ENCODE measurements around the gene CCR7. TPM values are rescaled to one million over a fixed set of nuclear protein-coding genes. Genes with fewer than 3 reads are reported as not detected.

Gene CCR7
- total RNA-seq, 1 experiment from 2014 or later: not detected

DNA sequence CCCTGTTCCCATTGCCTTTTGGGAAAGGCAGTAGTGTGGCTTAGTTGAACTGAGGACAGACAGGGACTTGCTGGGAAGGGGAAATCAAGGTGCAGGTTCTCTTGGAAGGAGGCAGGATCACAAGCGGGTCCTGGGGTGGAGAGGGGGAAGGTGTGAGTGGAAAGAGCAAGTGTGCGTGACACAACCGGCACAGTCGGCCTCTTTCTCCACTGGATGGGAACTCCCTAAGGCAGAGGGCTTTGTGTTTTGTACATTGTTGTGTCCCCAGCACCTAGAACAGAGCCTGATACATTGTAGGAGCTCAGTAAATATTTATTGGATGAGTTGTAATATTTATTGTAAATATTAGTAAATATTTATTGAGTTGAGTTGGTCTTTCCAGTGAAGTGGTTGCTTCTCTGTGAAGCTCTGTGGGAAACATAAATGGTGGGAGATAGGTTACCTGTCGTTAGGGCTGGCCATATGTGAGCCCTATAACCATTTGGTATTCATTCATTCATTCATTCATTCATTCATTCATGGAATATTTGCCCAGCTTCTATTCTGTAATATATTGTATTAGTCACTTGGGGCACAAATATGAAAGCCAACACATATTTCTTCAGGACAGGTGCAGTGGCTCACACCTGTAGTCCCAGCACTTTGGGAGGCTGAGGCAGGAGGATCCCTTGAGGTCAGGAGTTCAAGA is 48.3 kb upstream of the CCR7 start:
- no peaks in the 10 kb centered on the region for H3K36me3 Mint-ChIP-seq (ENCODE audit: insufficient read depth, unreplicated experiment)
- peaks cover 20% of the 10 kb centered on the region for H3K4me1 Mint-ChIP-seq (ENCODE audit: low read depth, unreplicated experiment)
- H3K27ac Mint-ChIP-seq (ENCODE audit: unreplicated experiment): peak overlapping the region; percentile 23
- no peak for DNase-seq
- no peaks in the 10 kb centered on the region for H3K36me3 ChIP-seq (ENCODE audit: control insufficient read depth, insufficient read depth, low read length)
- ChIA-PET CTCF (interaction anchor here (0.6 kb wide), 1 partner anchor 226 kb away, joined by 3 read pairs; no protein-coding TSS in a partner anchor), POLR2A (no interaction called here)
- H3K4me3 Mint-ChIP-seq (ENCODE audit: unreplicated experiment): no peak overlapping the region
- no peaks in the 10 kb centered on the region for H3K27me3 ChIP-seq (replicated peaks; ENCODE audit: control insufficient read depth, insufficient read depth, low read length)
- intact Hi-C loops (cut with micrococcal nuclease; ENCODE audit: unreplicated experiment): no loop called here
- no peaks in the 10 kb centered on the region for H3K27me3 Mint-ChIP-seq (ENCODE audit: insufficient read depth, unreplicated experiment)
- peaks cover 20% of the 10 kb centered on the region for H3K4me1 ChIP-seq
- no peak overlapping the region for H3K4me3 ChIP-seq (ENCODE audit: low read depth, low read length)
- BruUV-seq (replicated peaks): no TSS peak
- H3K9me3 ChIP-seq: no peaks in the 10 kb centered on the region
- no peaks in the 10 kb centered on the region for H3K9me3 Mint-ChIP-seq (ENCODE audit: unreplicated experiment)
- TF ChIP-seq, protein P1, sequence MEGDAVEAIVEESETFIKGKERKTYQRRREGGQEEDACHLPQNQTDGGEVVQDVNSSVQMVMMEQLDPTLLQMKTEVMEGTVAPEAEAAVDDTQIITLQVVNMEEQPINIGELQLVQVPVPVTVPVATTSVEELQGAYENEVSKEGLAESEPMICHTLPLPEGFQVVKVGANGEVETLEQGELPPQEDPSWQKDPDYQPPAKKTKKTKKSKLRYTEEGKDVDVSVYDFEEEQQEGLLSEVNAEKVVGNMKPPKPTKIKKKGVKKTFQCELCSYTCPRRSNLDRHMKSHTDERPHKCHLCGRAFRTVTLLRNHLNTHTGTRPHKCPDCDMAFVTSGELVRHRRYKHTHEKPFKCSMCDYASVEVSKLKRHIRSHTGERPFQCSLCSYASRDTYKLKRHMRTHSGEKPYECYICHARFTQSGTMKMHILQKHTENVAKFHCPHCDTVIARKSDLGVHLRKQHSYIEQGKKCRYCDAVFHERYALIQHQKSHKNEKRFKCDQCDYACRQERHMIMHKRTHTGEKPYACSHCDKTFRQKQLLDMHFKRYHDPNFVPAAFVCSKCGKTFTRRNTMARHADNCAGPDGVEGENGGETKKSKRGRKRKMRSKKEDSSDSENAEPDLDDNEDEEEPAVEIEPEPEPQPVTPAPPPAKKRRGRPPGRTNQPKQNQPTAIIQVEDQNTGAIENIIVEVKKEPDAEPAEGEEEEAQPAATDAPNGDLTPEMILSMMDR (IDR thresholded peaks at IDR 0.05; ENCODE audit: insufficient read depth in 1 of 2, low read depth in 1 of 2, low read length in 1 of 2, severe bottlenecking in 1 of 2, unreplicated experiment in 1 of 2): no peak

DNA sequence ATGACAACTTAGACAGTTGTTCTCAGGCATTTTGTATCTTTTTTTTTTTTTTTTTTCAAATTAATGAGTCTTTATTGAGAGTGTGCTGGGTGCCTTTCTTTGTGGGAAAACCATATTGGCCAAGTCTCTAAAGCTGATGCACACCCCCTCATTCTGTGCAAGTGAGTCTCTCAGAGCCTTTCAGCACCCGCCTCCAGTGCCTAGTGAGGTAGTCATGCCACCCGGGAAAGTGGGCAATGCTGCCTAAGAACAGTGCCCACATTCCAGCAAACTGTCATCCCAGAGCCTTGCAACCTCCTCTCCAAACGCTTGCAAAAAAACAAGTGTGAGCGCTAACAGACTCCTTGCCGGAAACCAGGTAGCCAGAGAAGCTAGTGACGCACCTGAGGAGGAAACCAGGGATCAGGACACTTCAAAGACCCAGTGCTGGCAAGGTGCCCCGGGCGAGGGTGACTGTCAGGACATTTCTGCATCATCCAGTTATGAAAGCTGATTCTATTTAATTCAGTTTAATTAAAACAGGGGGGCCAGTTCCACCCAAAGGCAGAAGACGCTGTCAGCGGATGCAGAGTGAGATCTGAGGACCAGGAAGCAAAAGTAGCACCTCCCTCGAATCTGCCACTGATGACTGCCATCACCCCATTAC is 47.5 kb upstream of the CCR7 start:
- peak overlapping the region; percentile 23 for H3K27ac Mint-ChIP-seq (ENCODE audit: unreplicated experiment)
- intact Hi-C loops (cut with micrococcal nuclease; ENCODE audit: unreplicated experiment): no loop called here
- ChIA-PET POLR2A (no interaction called here), CTCF (no interaction called here)
- Histone ChIP-seq H3K36me3 (ENCODE audit: control insufficient read depth, insufficient read depth, low read length) (no peaks in the 10 kb centered on the region), H3K9me3 (no peaks in the 10 kb centered on the region), H3K4me1 (peaks cover 20% of the 10 kb centered on the region), H3K27me3 (replicated peaks; ENCODE audit: control insufficient read depth, insufficient read depth, low read length) (no peaks in the 10 kb centered on the region), H3K4me3 (ENCODE audit: low read depth, low read length) (no peak overlapping the region)
- DNase-seq: no peak
- H3K36me3 Mint-ChIP-seq (ENCODE audit: insufficient read depth, unreplicated experiment): no peaks in the 10 kb centered on the region
- H3K4me1 Mint-ChIP-seq (ENCODE audit: low read depth, unreplicated experiment): peaks cover 20% of the 10 kb centered on the region
- no peaks in the 10 kb centered on the region for H3K27me3 Mint-ChIP-seq (ENCODE audit: insufficient read depth, unreplicated experiment)
- no TSS peak for BruUV-seq (replicated peaks)
- no peak overlapping the region for H3K4me3 Mint-ChIP-seq (ENCODE audit: unreplicated experiment)
- TF ChIP-seq, protein P1 (IDR thresholded peaks at IDR 0.05; ENCODE audit: insufficient read depth in 1 of 2, low read depth in 1 of 2, low read length in 1 of 2, severe bottlenecking in 1 of 2, unreplicated experiment in 1 of 2): no peak
- no peaks in the 10 kb centered on the region for H3K9me3 Mint-ChIP-seq (ENCODE audit: unreplicated experiment)

DNA sequence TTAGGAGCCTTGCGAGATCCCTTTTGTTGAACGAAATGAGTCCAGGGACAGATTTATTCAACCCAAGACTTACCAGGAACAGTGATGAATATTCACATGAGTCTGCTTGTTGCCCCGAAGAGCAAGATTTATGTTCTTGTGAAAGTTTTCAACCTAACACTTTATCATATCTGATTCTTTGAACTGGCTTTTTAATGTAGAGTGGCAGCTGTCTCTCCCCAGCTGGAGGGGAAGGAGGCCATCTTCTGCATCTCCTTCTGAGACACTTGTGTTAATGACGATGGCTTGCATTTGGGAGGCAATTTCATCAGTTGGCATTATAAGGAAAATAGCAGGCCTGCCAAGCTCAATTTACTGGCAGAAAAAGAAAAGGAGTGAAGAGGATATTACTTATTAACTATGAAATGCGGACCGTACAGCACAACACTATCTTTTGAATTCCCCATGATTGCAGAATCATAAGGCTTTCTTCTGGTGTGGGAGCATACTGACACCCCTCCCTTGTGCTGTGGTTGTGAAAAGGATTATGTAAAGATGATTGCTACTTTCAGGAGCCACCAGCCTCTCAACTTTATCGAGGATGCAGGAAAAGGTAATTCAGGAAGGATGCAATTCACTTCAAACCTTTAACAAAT is 46.7 kb upstream of the CCR7 start:
- intact Hi-C loops (cut with micrococcal nuclease; ENCODE audit: unreplicated experiment): no loop called here
- H3K4me1 ChIP-seq: peaks cover 24% of the 10 kb centered on the region
- POLR2A ChIA-PET: no interaction called here

More for the DNA sequence above, 46.7 kb upstream of the CCR7 start:
- Mint-ChIP-seq H3K27me3 (ENCODE audit: insufficient read depth, unreplicated experiment) (no peaks in the 10 kb centered on the region), H3K36me3 (ENCODE audit: insufficient read depth, unreplicated experiment) (no peaks in the 10 kb centered on the region), H3K9me3 (ENCODE audit: unreplicated experiment) (no peaks in the 10 kb centered on the region), H3K4me1 (ENCODE audit: low read depth, unreplicated experiment) (peaks cover 18% of the 10 kb centered on the region), H3K27ac (ENCODE audit: unreplicated experiment) (no peak overlapping the region), H3K4me3 (ENCODE audit: unreplicated experiment) (no peak overlapping the region)
- no peaks in the 10 kb centered on the region for H3K9me3 ChIP-seq
- no peak for DNase-seq
- H3K36me3 ChIP-seq (ENCODE audit: control insufficient read depth, insufficient read depth, low read length): no peaks in the 10 kb centered on the region
- CTCF ChIA-PET: no interaction called here
- BruUV-seq (replicated peaks): no TSS peak
- H3K27me3 ChIP-seq (replicated peaks; ENCODE audit: control insufficient read depth, insufficient read depth, low read length): no peaks in the 10 kb centered on the region
- TF ChIP-seq, protein P1 (IDR thresholded peaks at IDR 0.05; ENCODE audit: insufficient read depth in 1 of 2, low read depth in 1 of 2, low read length in 1 of 2, severe bottlenecking in 1 of 2, unreplicated experiment in 1 of 2): no peak
- no peak overlapping the region for H3K4me3 ChIP-seq (ENCODE audit: low read depth, low read length)
